A204.1 (cell line): ENCODE measurements around the gene PDHX.
"Not testable (repeated sequence)": the region's sequence is repeated elsewhere in the genome, so short reads cannot be mapped to it uniquely, and the experiment has no call there.

Source experiments
- FAIRE-seq: peaks from 2 replicates; lab custom pipeline; 2012; peaks lifted over from hg19 to GRCh38; lab: Jason Lieb, UNC

PDHX gene

GRCh38 chr11:35021589-35021988, 105.2 kb downstream of the PDHX start:
- no peak for FAIRE-seq

- FAIRE-seq, result not testable (repeated sequence)
Observed at GRCh38 chr11:35023940-35024339, 107.5 kb downstream of the PDHX start.

GRCh38 chr11:35028007-35028406, 111.6 kb downstream of the PDHX start:
- FAIRE-seq, result not testable (repeated sequence)

GRCh38 chr11:35029979-35030682, 113.7 kb downstream of the PDHX start:
- no peak for FAIRE-seq

GRCh38 chr11:35030716-35031213, 114.3 kb downstream of the PDHX start:
- FAIRE-seq, result no peak

- no peak for FAIRE-seq
Observed at GRCh38 chr11:35031346-35031745, 114.9 kb downstream of the PDHX start.

- FAIRE-seq, result no peak
Observed at GRCh38 chr11:35031867-35032266, 115.4 kb downstream of the PDHX start.

- FAIRE-seq, result no peak
Observed at GRCh38 chr11:35033011-35033410, 116.6 kb downstream of the PDHX start.

- no peak for FAIRE-seq
Observed at GRCh38 chr11:35034401-35034800, 118.0 kb downstream of the PDHX start.

GRCh38 chr11:35035894-35036408, 119.5 kb downstream of the PDHX start:
- no peak for FAIRE-seq

GRCh38 chr11:35036639-35037038, 120.2 kb downstream of the PDHX start:
- FAIRE-seq, result no peak

GRCh38 chr11:35038211-35038928, 122.0 kb downstream of the PDHX start:
- no peak for FAIRE-seq

GRCh38 chr11:35039076-35039475, 122.7 kb downstream of the PDHX start:
- no peak for FAIRE-seq

- FAIRE-seq, result no peak
Observed at GRCh38 chr11:35040221-35040942, 124.0 kb downstream of the PDHX start.

GRCh38 chr11:35041070-35041554, 124.7 kb downstream of the PDHX start:
- no peak for FAIRE-seq

- FAIRE-seq, result no peak
Observed at GRCh38 chr11:35042224-35042623, 125.8 kb downstream of the PDHX start.

GRCh38 chr11:35042913-35043312, 126.5 kb downstream of the PDHX start:
- no peak for FAIRE-seq

- FAIRE-seq, result no peak
Observed at GRCh38 chr11:35043936-35044335, 127.5 kb downstream of the PDHX start.

- no peak for FAIRE-seq
Observed at GRCh38 chr11:35045236-35045820, 128.9 kb downstream of the PDHX start.
